GM23248 (cell line): ENCODE data around the gene LRRTM2.

Source experiments
- EZH2 ChIP-seq: fragments of 200-600 bp; sonication (generic); IDR thresholded peaks from 2 replicates; pipeline ENCODE4 v1.6.1; 2018; ENCODE audit warnings: antibody characterized with exemption, mild to moderate bottlenecking; ENCODE audit not compliant: insufficient read depth, poor library complexity, severe bottlenecking
- EZH2phosphoT487 ChIP-seq: fragments of 200-600 bp; sonication (generic); IDR thresholded peaks from 2 replicates; pipeline ENCODE4 v1.6.1; 2018; ENCODE audit warnings: antibody characterized with exemption, moderate library complexity, mild to moderate bottlenecking, low read depth; ENCODE audit not compliant: insufficient read depth

DNA sequence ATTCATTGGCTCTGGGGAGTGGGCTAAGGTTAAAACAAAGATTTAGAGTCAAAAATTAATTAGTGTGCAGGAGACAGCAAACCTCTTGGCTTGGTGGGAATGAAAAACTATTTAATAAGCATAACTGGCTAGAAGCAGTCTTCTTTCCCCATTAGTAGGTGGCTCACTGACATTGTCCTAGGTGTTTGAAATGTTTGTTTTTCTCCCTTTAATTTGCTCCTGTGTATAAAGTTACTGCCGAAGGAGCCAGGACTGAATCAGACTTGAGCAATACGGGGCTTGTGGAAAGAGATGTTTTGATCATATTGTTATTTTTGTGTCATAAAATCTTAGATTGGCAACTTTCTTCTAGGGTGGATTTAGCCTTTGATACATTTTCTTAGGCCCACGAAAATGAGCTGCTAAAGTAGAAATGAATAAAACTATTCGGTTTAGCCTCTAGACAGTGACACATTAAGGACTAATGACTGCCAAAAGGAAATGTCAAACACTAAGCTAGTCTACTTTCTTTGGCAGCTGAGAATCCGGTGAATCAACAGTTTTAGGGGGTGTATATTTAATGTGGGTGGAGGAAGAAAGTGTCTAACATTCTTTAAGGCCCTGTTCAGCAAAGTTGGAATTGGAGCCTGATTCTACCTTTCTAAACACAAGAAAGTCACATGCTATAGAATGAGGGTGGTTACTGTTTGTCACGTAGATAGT, 30.2 kb downstream of the LRRTM2 start:
- TF ChIP-seq EZH2 (no peak), EZH2phosphoT487 (no peak)
